Measurements from ENCODE around the gene TAPT1. TPM values are rescaled to one million over a fixed set of nuclear protein-coding genes. Genes with fewer than 3 reads are reported as not detected.
"Not testable (repeated sequence)": the region's sequence is repeated elsewhere in the genome, so short reads cannot be mapped to it uniquely, and the experiment has no call there.

TAPT1 gene
- total RNA-seq, 1 experiment from 2014 or later, result 18.5 TPM

DNA sequence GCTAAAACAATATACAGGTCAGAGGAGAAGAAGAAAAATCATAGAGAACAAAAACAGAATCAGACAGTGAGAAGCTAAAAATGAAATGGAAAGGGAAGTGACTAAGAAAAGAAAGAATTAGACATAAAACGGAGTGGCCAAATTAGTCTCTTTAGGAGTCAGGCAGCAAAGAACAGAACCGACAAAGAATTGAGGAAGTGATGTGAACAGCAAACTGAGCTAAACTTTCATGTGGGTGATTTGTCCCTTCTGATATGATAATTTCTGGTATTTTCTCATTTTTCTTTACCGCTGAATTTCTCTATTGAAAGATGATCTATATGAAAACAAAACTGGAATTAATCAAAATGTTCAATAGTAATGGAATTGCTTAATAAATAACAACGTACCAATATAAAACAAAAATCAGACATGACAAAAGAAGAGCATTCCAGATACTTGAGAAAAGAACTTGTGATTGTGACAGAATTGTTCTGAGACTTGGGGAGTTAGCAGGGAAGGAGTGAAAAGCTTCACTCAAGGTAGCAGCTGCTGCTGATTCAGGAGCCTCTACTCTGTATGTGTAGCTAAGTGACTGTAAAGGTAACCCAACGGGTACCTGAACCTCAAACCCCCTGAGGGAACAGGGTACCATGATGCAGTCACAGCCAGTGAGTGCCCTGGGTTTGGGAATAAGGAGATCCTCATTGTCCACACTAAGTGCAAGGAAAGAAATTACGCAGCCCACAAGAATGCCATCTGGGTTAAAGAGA, 8.8 kb downstream of the TAPT1 start:
- DNase-seq (ENCODE audit: low read depth), result no peak

DNA sequence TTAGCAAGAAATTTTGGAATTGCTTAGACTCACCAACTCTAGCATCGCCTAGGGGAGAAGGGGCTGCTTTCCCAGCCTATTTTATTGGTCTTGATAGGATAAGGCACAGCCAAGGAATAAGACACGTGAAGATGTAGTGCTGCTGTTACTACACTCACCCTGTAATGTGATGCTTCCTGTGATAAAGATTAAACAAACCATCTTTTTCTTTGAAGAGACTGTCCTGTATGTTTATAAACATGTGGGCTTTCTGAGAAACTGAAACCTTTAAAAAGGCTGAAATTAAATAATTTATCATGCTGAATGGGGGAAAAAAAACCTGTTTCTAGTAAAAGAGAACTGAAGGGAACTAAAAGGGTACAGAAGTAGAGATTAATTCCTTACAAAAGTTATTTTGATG, 13.2 kb downstream of the TAPT1 start:
- DNase-seq (ENCODE audit: low read depth), result peak; percentile 27

DNA sequence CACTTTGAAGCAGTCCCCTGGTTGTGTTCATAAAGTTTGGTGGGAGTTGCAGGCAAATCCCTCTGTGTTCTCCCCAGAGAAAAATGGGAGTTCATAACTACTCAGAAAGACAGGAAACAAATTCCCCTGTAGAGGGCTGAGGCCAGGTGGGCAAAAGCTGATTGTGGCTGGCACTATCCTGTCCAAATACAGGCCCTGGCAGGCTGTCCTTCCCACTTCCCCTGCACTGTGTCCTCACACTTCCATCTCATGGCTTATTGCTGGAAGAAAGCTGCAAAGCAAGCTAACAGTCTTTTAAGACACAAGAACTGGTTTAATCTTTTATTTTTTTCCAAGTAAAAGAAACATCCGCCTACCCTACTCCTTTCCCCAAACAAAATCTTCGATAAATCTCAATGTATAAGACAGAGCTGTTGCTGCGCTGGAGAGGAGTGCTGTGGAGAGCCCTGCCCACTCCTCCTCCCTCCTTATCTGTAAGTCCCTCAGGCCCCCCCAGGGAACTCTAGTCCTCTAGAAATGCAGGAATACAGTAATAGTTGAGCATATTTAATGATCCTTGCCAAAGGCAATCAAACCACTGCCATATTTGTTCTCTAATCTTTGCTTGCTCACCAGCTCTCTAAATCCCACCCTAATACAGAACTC, 14.0 kb downstream of the TAPT1 start:
- no peak for DNase-seq (ENCODE audit: low read depth)

DNA sequence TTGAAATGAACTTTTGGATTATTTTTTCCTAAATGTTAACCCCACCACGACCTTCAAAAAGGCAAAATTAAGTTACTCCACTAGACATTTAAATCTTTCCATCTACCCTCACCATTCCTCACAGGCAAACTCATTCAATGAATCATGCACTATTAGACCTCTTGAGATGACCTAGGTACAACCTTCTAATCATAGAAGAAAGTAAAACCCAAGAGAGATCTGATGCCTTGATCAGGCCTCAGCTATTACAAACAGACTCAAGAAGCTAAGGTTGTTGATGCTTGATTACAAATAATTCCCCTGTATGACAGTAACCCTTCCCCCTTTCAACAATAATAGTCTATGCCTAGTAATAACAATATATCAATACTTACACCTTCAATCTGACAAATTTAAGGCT, 18.9 kb downstream of the TAPT1 start:
- DNase-seq (ENCODE audit: low read depth), result no peak

GRCh38 chr4:16206848-16207247, 19.4 kb downstream of the TAPT1 start:
- no peak for DNase-seq (ENCODE audit: low read depth)

DNA sequence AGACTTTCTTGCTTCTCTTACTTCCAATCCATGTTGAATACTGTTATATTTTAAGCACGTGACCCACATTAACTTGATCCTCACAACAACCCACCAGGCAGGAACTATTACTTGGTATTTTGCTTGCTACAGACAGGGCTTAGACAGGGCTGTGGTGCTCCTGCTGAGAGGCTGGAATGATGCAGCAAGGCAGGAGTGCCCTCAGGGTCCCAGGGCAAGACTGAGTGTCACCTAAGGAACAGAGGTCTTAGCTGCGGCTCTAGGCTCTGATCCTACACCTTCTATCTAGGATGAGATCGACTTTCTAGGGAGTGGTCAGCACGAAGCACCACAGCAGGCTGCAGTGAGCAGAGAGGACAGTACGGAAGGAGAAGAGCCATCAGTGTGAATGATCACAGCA, 20.0 kb downstream of the TAPT1 start:
- DNase-seq (ENCODE audit: low read depth), result no peak

GRCh38 chr4:16205298-16206164, 20.7 kb downstream of the TAPT1 start:
- peak; percentile 14 for DNase-seq (ENCODE audit: low read depth)

DNA sequence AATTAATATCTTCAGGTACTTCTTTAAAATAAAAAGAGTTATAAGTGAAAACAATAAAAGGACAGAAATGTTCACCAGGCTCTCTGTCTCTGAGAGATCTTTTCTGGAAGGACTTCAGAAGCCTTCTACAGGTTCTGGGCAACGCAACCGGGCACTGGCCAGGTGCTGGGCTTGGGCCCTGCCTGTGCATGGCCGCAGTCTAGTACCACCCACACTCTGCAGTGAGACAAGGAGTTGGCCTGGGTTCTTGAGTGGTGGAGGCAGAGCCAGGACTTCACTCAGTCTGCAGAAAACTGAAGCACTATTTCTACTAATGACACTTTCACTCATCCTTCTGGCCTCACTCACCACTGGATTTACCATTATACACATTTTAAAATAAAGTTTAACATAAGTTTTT, 21.8 kb downstream of the TAPT1 start:
- DNase-seq (ENCODE audit: low read depth), result no peak

- no peak for DNase-seq (ENCODE audit: low read depth)
Observed at GRCh38 chr4:16203083-16203482, 23.2 kb downstream of the TAPT1 start.

GRCh38 chr4:16202598-16202997, 23.7 kb downstream of the TAPT1 start:
- DNase-seq (ENCODE audit: low read depth), result no peak

DNA sequence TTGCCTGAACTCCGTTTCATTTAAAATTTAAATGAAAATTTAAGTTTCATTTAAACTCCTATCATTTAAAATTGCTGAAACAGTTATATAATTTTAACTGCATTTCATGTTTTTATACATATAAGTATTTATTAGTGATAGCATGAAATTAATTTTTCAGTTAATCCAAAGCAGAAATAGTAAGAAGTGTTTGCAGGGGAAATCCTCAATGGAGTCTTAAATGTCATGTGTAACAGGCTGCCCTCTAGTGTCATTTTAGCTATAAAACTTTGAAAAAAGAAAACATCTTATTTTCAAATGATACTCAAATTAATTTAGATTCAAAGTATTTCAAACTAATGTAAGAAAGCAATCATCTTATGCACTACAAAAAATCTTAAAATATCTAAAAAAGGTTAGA, 27.2 kb downstream of the TAPT1 start:
- peak; percentile 22 for DNase-seq (ENCODE audit: low read depth)

DNA sequence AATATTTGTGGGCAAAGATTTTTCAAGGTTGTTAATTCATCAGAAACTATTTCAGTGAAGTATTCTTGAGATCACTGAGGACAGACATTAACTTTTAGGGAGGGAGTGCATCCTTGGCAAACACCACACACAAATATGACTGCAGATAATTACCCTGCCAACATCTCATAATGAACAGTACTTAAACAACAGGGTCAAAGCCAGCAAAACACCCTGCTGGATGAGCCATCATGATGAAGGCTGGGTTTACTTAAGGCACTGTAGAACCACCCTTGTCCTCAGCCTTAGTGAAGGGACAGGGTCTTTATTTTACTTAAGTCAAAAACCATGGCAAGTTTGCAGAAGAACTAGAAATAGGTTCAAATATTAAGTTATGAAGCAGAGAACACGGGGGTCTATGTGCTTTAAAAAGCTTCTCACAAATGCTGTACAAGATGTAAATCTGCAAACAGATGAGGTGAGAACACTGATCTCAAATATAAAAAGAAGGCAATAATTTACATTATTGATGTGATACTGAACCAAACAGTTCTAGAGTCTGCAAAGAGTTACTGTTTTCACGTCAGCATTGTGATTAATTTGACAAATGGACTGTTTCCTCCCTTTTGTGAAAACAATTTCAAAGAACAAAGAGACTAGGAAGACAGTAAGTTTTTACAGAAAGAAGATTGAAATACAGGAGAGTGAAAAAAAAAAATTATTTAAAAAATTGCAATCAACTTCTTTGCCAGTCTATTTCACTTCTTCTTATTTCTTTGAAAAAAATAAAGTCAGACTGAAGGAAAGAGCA, 28.2 kb downstream of the TAPT1 start:
- DNase-seq (ENCODE audit: low read depth), result no peak

DNA sequence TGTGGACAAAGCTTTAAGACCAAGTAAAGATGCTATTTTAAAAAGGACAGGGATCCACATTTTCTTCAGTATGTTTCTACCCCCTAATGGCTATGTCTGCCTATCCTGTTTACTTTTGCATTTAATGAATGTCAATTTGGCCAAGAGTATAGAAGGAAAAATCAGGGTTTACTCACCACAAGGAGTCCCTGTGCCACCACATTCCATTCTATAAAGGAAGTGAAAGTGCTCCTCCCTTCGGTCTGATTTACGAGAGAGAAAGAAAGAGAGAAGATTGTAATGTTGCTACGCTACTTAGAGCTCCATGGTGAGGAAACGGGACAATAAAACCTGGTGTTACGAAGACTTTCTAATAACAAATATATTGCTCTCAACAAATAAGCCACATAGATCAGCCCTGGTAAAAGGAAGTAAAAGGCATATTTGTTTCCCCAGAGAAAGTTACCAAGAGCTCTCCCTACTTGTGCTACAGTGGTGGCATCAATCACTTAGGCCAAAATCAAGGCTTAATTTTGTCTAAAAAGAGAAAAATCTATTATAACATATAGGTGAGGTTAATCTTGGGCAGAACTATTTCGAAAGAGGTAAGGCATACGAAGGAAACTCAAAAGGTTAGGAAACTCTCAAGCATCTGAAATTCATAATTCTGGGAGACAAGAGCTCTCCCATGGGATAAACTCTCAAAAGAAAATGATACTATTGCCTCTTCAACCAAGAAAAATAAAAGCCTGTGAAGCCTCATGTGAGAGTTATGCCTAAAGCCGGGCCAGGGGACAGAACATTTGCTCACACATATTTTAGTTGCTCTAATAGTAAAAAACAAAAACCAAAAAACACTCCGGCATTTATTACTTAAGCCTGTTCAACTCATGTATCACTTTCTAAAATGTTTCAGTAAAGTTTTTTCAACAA, 29.5 kb downstream of the TAPT1 start:
- DNase-seq (ENCODE audit: low read depth), result peak; percentile 82

DNA sequence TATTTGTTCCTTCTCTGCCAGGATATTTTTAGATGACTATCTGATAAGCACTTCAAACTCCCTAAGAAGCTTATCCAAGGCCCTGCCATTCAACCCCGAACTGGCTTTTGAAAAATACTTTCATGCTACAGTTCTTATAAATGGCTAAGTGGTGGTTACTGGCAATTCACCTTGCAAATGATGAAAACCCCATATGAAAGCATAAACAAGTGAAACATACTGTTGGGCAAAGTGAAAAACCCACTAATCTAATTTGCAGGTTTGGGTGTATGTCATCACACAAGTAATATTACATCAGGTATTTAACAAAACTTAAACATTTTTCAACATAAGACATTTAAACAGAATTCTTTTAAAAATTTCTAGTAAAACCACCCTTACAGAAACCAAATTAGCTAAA, 31.1 kb downstream of the TAPT1 start:
- no peak for DNase-seq (ENCODE audit: low read depth)

DNA sequence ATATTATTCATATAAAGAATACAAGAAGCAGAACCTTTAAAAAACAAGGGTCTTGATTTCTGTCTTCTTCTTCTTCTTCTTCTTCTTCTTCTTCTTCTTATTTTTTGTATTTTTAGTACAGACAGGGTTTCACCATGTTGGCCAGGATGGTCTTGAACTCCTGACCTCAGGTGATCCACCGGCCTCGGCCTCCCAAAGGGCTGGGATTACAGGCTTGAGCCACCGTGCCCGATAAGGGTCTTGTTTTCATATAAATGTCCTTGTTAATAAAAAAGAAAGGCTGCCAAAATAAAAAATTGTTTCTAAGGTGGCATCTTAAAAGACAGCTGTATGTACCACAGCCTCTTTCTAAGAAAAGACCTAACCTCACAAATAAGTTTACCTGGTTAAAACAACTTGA, 31.5 kb downstream of the TAPT1 start:
- not testable (repeated sequence) for DNase-seq (ENCODE audit: low read depth)

GRCh38 chr4:16194214-16194613, 32.1 kb downstream of the TAPT1 start:
- DNase-seq (ENCODE audit: low read depth), result peak; percentile 14

- no peak for DNase-seq (ENCODE audit: low read depth)
Observed at GRCh38 chr4:16192631-16193518, 33.4 kb downstream of the TAPT1 start.

- DNase-seq (ENCODE audit: low read depth), result no peak
Observed at GRCh38 chr4:16192057-16192456, 34.2 kb downstream of the TAPT1 start.

DNA sequence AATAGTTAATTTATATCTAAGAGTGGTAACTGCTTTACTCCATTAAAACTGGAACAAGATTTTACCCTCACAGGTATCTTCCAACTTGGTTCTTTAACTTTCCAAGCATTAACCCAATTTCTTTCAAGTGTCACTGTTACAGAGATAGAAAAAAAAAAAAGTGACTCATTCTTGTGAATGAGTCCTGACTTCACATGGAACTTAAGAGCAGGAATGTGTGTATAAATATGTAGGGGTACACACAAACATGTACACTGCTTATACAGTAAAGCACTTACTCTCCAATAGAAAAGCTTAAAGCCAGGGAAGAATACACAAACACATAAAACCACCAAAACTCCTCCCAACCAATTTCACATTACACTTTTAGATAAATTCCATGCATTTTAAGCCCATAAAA, 38.8 kb downstream of the TAPT1 start:
- no peak for DNase-seq (ENCODE audit: low read depth)

GRCh38 chr4:16186986-16187385, 39.3 kb downstream of the TAPT1 start:
- DNase-seq (ENCODE audit: low read depth), result no peak

All from M059J (cell line).